ENCODE data around the gene PTP4A2. TPM values are rescaled to one million over a fixed set of nuclear protein-coding genes. Genes with fewer than 3 reads are reported as not detected.

The PTP4A2 gene
- total and polyA plus RNA-seq, 2 of the 13 experiments (the other 11 are each of a cell fraction or from before 2014, with no cell fraction given) = 173 to 225 TPM

- no peak for TF ChIP-seq PRDM10 (CRISPR knock-in tag; IDR thresholded peaks at IDR 0.05; ENCODE audit: low read depth)
- TF ChIP-seq BATF2 (CRISPR knock-in tag; IDR thresholded peaks at IDR 0.05) = no peak
- peak; percentile 27; the same call in 1 of the 2 replicates for TF ChIP-seq GABPA (IDR thresholded peaks at IDR 0.05; ENCODE audit: low read depth, low read length)
- TF ChIP-seq GABPA (CRISPR knock-in tag; IDR thresholded peaks at IDR 0.05; ENCODE audit: low read depth) = peak; percentile 43; the same call in 1 of the 2 replicates
- no peak for TF ChIP-seq MED8 (CRISPR knock-in tag; IDR thresholded peaks at IDR 0.05; ENCODE audit: insufficient replicate concordance)
- TF ChIP-seq ARNT (IDR thresholded peaks at IDR 0.05) = no peak
- no peak for TF ChIP-seq ZNF224 (CRISPR knock-in tag; IDR thresholded peaks at IDR 0.05)
- no peak for TF ChIP-seq CREB1 (IDR thresholded peaks at IDR 0.05)
- no peak for TF ChIP-seq CREB1 (CRISPR knock-in tag; IDR thresholded peaks at IDR 0.05)
- TF ChIP-seq ZNF816 (CRISPR knock-in tag; IDR thresholded peaks at IDR 0.05; ENCODE audit: borderline replicate concordance) = no peak
- TF ChIP-seq DMTF1 (CRISPR knock-in tag; IDR thresholded peaks at IDR 0.05) = no peak
- no peak for TF ChIP-seq ZNF530 (CRISPR knock-in tag; IDR thresholded peaks at IDR 0.05; ENCODE audit: low read depth)
- 0 out of 2 replicates have a peak, but pooled peaks have one; percentile 22 for TF ChIP-seq MAF1 (CRISPR knock-in tag; IDR thresholded peaks at IDR 0.05; ENCODE audit: borderline replicate concordance)
- no peak for TF ChIP-seq NCOR1 (IDR thresholded peaks at IDR 0.05; ENCODE audit: borderline replicate concordance, low read length)
- no peak for TF ChIP-seq ZNF331 (CRISPR knock-in tag; IDR thresholded peaks at IDR 0.05)
- TF ChIP-seq BHLHE40 (IDR thresholded peaks at IDR 0.05; ENCODE audit: low read length) = no peak
- TF ChIP-seq, protein P1, sequence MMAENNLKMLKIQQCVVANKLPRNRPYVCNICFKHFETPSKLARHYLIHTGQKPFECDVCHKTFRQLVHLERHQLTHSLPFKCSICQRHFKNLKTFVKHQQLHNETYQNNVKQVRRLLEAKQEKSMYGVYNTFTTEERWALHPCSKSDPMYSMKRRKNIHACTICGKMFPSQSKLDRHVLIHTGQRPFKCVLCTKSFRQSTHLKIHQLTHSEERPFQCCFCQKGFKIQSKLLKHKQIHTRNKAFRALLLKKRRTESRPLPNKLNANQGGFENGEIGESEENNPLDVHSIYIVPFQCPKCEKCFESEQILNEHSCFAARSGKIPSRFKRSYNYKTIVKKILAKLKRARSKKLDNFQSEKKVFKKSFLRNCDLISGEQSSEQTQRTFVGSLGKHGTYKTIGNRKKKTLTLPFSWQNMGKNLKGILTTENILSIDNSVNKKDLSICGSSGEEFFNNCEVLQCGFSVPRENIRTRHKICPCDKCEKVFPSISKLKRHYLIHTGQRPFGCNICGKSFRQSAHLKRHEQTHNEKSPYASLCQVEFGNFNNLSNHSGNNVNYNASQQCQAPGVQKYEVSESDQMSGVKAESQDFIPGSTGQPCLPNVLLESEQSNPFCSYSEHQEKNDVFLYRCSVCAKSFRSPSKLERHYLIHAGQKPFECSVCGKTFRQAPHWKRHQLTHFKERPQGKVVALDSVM (CRISPR knock-in tag; IDR thresholded peaks at IDR 0.05) = no peak
- peak in 1 of 2 experiments; percentile 23; a peak in 2 of 4 replicates for TF ChIP-seq HMGXB4 (CRISPR knock-in tag; IDR thresholded peaks at IDR 0.05; ENCODE audit: borderline replicate concordance in 1 of 2, low read depth in 1 of 2)
These were observed 626 bp downstream of the PTP4A2 start (continued) for GRCh38 chr1:31937300-31938183.

Measured in HepG2 (cell line).